K562 (cell line): ENCODE measurements around the gene B4GALNT4. TPM values are rescaled to one million over a fixed set of nuclear protein-coding genes. Genes with fewer than 3 reads are reported as not detected.

Experiments
- BCL6 ChIP-seq: fragments of 250-450 bp; sonication (Bioruptor Pico); IDR thresholded peaks from 2 replicates; pipeline ENCODE4 v1.4.0; 2020
- CHAMP1 ChIP-seq: fragments of 450-650 bp; IDR thresholded peaks from 2 replicates; pipeline ENCODE4 v1.6.1; 2016; ENCODE audit warnings: mild to moderate bottlenecking
- E2F8 ChIP-seq: fragments of 450-650 bp; IDR thresholded peaks from 2 replicates; pipeline ENCODE4 v1.7.1; 2018; ENCODE audit warnings: mild to moderate bottlenecking, low read depth; ENCODE audit not compliant: partially characterized antibody
- ELF4 ChIP-seq: fragments of 450-650 bp; formaldehyde crosslinking; IDR thresholded peaks from 2 replicates; pipeline ENCODE4 v1.4.0; 2022; ENCODE audit warnings: missing genetic modification characterization
- EWSR1 ChIP-seq: fragments of 450-650 bp; IDR thresholded peaks from 2 replicates; pipeline ENCODE4 v1.6.1; 2018; ENCODE audit warnings: borderline replicate concordance, mild to moderate bottlenecking, low read depth, moderate library complexity; ENCODE audit not compliant: partially characterized antibody
- GTF2E2 ChIP-seq: fragments of 200-800 bp; sonication (Bioruptor generic); IDR thresholded peaks from 2 replicates; pipeline ENCODE4 v1.6.1; 2016; ENCODE audit warnings: missing genetic modification characterization, missing compliant biosample characterization
- HDAC2 ChIP-seq: fragments of 450-650 bp; IDR thresholded peaks from 2 replicates; pipeline ENCODE4 v1.6.1; 2016; ENCODE audit warnings: mild to moderate bottlenecking
- NFIX ChIP-seq: fragments of 250-450 bp; sonication (Bioruptor Pico); IDR thresholded peaks from 2 replicates; pipeline ENCODE4 v1.4.0; 2020; ENCODE audit warnings: low read depth, mild to moderate bottlenecking, moderate library complexity
- RBM14 ChIP-seq: fragments of 200-400 bp; formaldehyde crosslinking; IDR thresholded peaks from 2 replicates; pipeline ENCODE4 v1.6.1; 2018; ENCODE audit warnings: low read depth, mild to moderate bottlenecking, low read length, moderate library complexity, borderline replicate concordance; ENCODE audit not compliant: insufficient read depth
- SMARCA5 ChIP-seq: fragments of 450-650 bp; IDR thresholded peaks from 2 replicates; pipeline ENCODE4 v1.6.1; 2016
- SMARCE1 ChIP-seq: fragments of 450-650 bp; IDR thresholded peaks from 2 replicates; pipeline ENCODE4 v1.7.1; 2016; ENCODE audit warnings: mild to moderate bottlenecking
- ZFX ChIP-seq: sonication (generic); formaldehyde crosslinking; IDR thresholded peaks from 2 replicates; pipeline ENCODE4 v1.8.0; 2022; ENCODE audit warnings: mild to moderate bottlenecking, missing genetic modification reagents, moderate library complexity
- ZMIZ1 ChIP-seq, 2 experiments: fragments of 150-350 bp in 1 of 2; IDR thresholded peaks; 2 replicates each; pipeline ENCODE4 v1.6.1; 2012 to 2016; ENCODE audit warnings: low read depth in 2 of 2, low read length in 2 of 2, mild to moderate bottlenecking in 1 of 2, moderate library complexity in 1 of 2
- ZNF165 ChIP-seq: fragments of 250-450 bp; sonication (Bioruptor Pico); IDR thresholded peaks from 2 replicates; pipeline ENCODE4 v1.4.0; 2020; ENCODE audit warnings: borderline replicate concordance
- ZNF449 ChIP-seq: fragments of 250-450 bp; sonication (Bioruptor Pico); IDR thresholded peaks from 2 replicates; pipeline ENCODE4 v1.8.0; 2022; ENCODE audit warnings: moderate library complexity, mild to moderate bottlenecking, inconsistent platforms
- ZNF717 ChIP-seq: fragments of 250-450 bp; sonication (Bioruptor Pico); IDR thresholded peaks from 2 replicates; pipeline ENCODE4 v1.5.0; 2021
- polyA plus RNA-seq, 8 experiments: library from polyadenylated mRNA; depleted of rRNA in 4 of 8; stranded (reverse) in 5 of 8; unstranded in 3 of 8; fragments of >200 nt; fragmentation: Nextera tagmentation in 2 of 8; fragmentation: Illumina TruSeq in 1 of 8; extraction: Ambion mirVana in 2 of 8; extraction: Trizol in 1 of 8; gene quantifications; 2 replicates each; pipeline versions ENCODE4 v1.2.1 to v1.2.3, GENCODE V29; 2011 to 2014; ENCODE audit warnings: inconsistent platforms in 1 of 8, missing spikeins in 1 of 8
- total RNA-seq, 7 experiments: library from RNA; depleted of rRNA in 6 of 7; stranded (reverse); fragments of >200 nt in 6 of 7; fragmentation: Illumina TruSeq in 2 of 7; extraction: Trizol in 2 of 7; gene quantifications; 2 replicates each; pipeline versions ENCODE4 v1.2.1 to v1.2.3, GENCODE V29; 2011 to 2021; ENCODE audit warnings: low replicate concordance in 1 of 7

Gene B4GALNT4
- total and polyA plus RNA-seq, 9 of the 15 experiments (the other 6 are each of a cell fraction or from before 2014, with no cell fraction given), result 0.20 to 37.1 (median 10.8) TPM; not detected in 1

- TF ChIP-seq ZMIZ1 (IDR thresholded peaks at IDR 0.05; ENCODE audit: low read depth in 2 of 2, low read length in 2 of 2) (no peak), SMARCA5 (no peak), ZFX (CRISPR knock-in tag) (no peak), RBM14 (no peak), BCL6 (CRISPR knock-in tag) (no peak), ZNF449 (no peak), CHAMP1 (no peak), ZNF717 (CRISPR knock-in tag) (no peak), HDAC2 (no peak), EWSR1 (no peak), NFIX (CRISPR knock-in tag) (no peak), ZNF165 (CRISPR knock-in tag) (no peak), GTF2E2 (tag) (no peak), E2F8 (no peak), SMARCE1 (no peak), ELF4 (CRISPR knock-in tag) (no peak)
Measured at GRCh38 chr11:330307-330693, 39.0 kb upstream of the B4GALNT4 start (continued).
